Prostate gland (tissue), 2 donors: Measurements from ENCODE around the gene SLAMF1.

Experiments used
- POLR2A ChIP-seq: fragments of 450-650 bp; IDR thresholded peaks from one replicate; pipeline ENCODE4 v1.6.1; 2016; ENCODE audit warnings: antibody characterized with exemption, mild to moderate bottlenecking
- TF ChIP-seq, protein P1 (sequence below), 4 experiments: fragments of 200-600 bp in 2 of 4; fragments of 450-650 bp in 2 of 4; sonication (generic) in 2 of 4; IDR thresholded peaks; 1 replicate in 3 of 4; 2 replicates in 1 of 4; pipeline ENCODE4 v1.5.1; 2016 to 2019; ENCODE audit warnings: antibody characterized with exemption in 4 of 4, mild to moderate bottlenecking in 2 of 4, moderate library complexity in 2 of 4

- TF ChIP-seq, protein P1, sequence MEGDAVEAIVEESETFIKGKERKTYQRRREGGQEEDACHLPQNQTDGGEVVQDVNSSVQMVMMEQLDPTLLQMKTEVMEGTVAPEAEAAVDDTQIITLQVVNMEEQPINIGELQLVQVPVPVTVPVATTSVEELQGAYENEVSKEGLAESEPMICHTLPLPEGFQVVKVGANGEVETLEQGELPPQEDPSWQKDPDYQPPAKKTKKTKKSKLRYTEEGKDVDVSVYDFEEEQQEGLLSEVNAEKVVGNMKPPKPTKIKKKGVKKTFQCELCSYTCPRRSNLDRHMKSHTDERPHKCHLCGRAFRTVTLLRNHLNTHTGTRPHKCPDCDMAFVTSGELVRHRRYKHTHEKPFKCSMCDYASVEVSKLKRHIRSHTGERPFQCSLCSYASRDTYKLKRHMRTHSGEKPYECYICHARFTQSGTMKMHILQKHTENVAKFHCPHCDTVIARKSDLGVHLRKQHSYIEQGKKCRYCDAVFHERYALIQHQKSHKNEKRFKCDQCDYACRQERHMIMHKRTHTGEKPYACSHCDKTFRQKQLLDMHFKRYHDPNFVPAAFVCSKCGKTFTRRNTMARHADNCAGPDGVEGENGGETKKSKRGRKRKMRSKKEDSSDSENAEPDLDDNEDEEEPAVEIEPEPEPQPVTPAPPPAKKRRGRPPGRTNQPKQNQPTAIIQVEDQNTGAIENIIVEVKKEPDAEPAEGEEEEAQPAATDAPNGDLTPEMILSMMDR (IDR thresholded peaks at IDR 0.05) = no peak
- no peak for TF ChIP-seq POLR2A
Observed at GRCh38 chr1:160638926-160639325, 7.9 kb downstream of the SLAMF1 start.
